ENCODE results near the gene TMEM106B.

TMEM106B gene

GRCh38 chr7:12226756-12227155, 15.7 kb downstream of the TMEM106B start:
- DNase-seq (ENCODE audit: low read depth in 1 of 2, low spot score in 1 of 2): no peak

- DNase-seq (ENCODE audit: low read depth in 1 of 2, low spot score in 1 of 2): no peak
Observed at GRCh38 chr7:12228024-12228423, 16.9 kb downstream of the TMEM106B start.

- no peak for DNase-seq (ENCODE audit: low read depth in 1 of 2, low spot score in 1 of 2)
Observed at GRCh38 chr7:12229046-12229445, 18.0 kb downstream of the TMEM106B start.

- no peak for DNase-seq (ENCODE audit: low read depth in 1 of 2, low spot score in 1 of 2)
Observed at GRCh38 chr7:12231097-12231496, 20.0 kb downstream of the TMEM106B start.

GRCh38 chr7:12233175-12233574, 22.1 kb downstream of the TMEM106B start:
- DNase-seq (ENCODE audit: low read depth in 1 of 2, low spot score in 1 of 2): no peak

GRCh38 chr7:12234334-12234865, 23.3 kb downstream of the TMEM106B start:
- DNase-seq (ENCODE audit: low read depth in 1 of 2, low spot score in 1 of 2): no peak

- no peak for DNase-seq (ENCODE audit: low read depth in 1 of 2, low spot score in 1 of 2)
Observed at GRCh38 chr7:12235970-12236369, 24.9 kb downstream of the TMEM106B start.

GRCh38 chr7:12237007-12237406, 25.9 kb downstream of the TMEM106B start:
- no peak for DNase-seq (ENCODE audit: low read depth in 1 of 2, low spot score in 1 of 2)

- no peak for DNase-seq (ENCODE audit: low read depth in 1 of 2, low spot score in 1 of 2)
Observed at GRCh38 chr7:12239806-12240205, 28.7 kb downstream of the TMEM106B start.

GRCh38 chr7:12244129-12244528, 33.0 kb downstream of the TMEM106B start:
- DNase-seq (ENCODE audit: low read depth in 1 of 2, low spot score in 1 of 2): no peak

GRCh38 chr7:12244694-12245093, 33.6 kb downstream of the TMEM106B start:
- no peak for DNase-seq (ENCODE audit: low read depth in 1 of 2, low spot score in 1 of 2)

- no peak for DNase-seq (ENCODE audit: low read depth in 1 of 2, low spot score in 1 of 2)
Observed at GRCh38 chr7:12249706-12250105, 38.6 kb downstream of the TMEM106B start.

- DNase-seq (ENCODE audit: low read depth in 1 of 2, low spot score in 1 of 2): no peak
Observed at GRCh38 chr7:12250232-12250631, 39.1 kb downstream of the TMEM106B start.

- DNase-seq (ENCODE audit: low read depth in 1 of 2, low spot score in 1 of 2): no peak
Observed at GRCh38 chr7:12256090-12256489, 45.0 kb downstream of the TMEM106B start.

- peak in 1 of 2 donors; percentile 2 for DNase-seq (ENCODE audit: low read depth in 1 of 2, low spot score in 1 of 2)
Observed at GRCh38 chr7:12257582-12257981, 46.5 kb downstream of the TMEM106B start.

- no peak for DNase-seq (ENCODE audit: low read depth in 1 of 2, low spot score in 1 of 2)
Observed at GRCh38 chr7:12258074-12258473, 47.0 kb downstream of the TMEM106B start.

- no peak for DNase-seq (ENCODE audit: low read depth in 1 of 2, low spot score in 1 of 2)
Observed at GRCh38 chr7:12267542-12267941, 56.4 kb downstream of the TMEM106B start.

GRCh38 chr7:12269100-12269895, 58.2 kb downstream of the TMEM106B start:
- no peak for DNase-seq (ENCODE audit: low read depth in 1 of 2, low spot score in 1 of 2)

GRCh38 chr7:12281038-12281437, 69.9 kb downstream of the TMEM106B start:
- DNase-seq (ENCODE audit: low read depth in 1 of 2, low spot score in 1 of 2): no peak

- DNase-seq (ENCODE audit: low read depth in 1 of 2, low spot score in 1 of 2): no peak
Observed at GRCh38 chr7:12287901-12288300, 76.8 kb downstream of the TMEM106B start.

- no peak for DNase-seq (ENCODE audit: low read depth in 1 of 2, low spot score in 1 of 2)
Observed at GRCh38 chr7:12289996-12290395, 78.9 kb downstream of the TMEM106B start.

- DNase-seq (ENCODE audit: low read depth in 1 of 2, low spot score in 1 of 2): no peak
Observed at GRCh38 chr7:12290761-12291160, 79.7 kb downstream of the TMEM106B start.

- no peak for DNase-seq (ENCODE audit: low read depth in 1 of 2, low spot score in 1 of 2)
Observed at GRCh38 chr7:12291870-12292269, 80.8 kb downstream of the TMEM106B start.

Measured in activated T-helper 1 cell treated with anti-CD3 and anti-CD28 coated beads, Interleukin-2, amount 50 U/mL, for 16 hours (primary cell).